Sigmoid colon (tissue), 7 donors: ENCODE measurements around the gene NKX6-1. TPM values are rescaled to one million over a fixed set of nuclear protein-coding genes. Genes with fewer than 3 reads are reported as not detected.

ENCODE experiments used
- DNase-seq: peaks from one replicate; pipeline ENCODE4 v3.0.0-alpha.2; 2019
- H3K27ac ChIP-seq, 4 donors: fragments of 200-600 bp; sonication (generic); one replicate each; pipeline ENCODE4 v1.5.1; 2016 to 2019; ENCODE audit warnings: mild to moderate bottlenecking in 1 of 4
- H3K27me3 ChIP-seq, 3 donors: fragments of 200-600 bp; sonication (generic); one replicate each; pipeline ENCODE4 v1.5.1; 2019; ENCODE audit warnings: mild to moderate bottlenecking in 1 of 3
- H3K36me3 ChIP-seq, 4 donors: fragments of 200-600 bp; sonication (generic); one replicate each; pipeline ENCODE4 v1.5.1; 2016 to 2019
- H3K4me1 ChIP-seq, 4 donors: fragments of 200-600 bp; sonication (generic); one replicate each; pipeline ENCODE4 v1.5.1; 2017 to 2019
- H3K4me3 ChIP-seq, 4 donors: fragments of 200-600 bp; sonication (generic); one replicate each; pipeline ENCODE4 v1.5.1; 2017 to 2019; ENCODE audit warnings: mild to moderate bottlenecking in 2 of 4, moderate library complexity in 1 of 4
- H3K9me3 ChIP-seq, 4 donors: fragments of 200-600 bp in 3 of 4; sonication (generic) in 3 of 4; one replicate each; pipeline versions ENCODE4 v1.5.1 to v1.6.1; 2013 to 2019
- CTCF ChIP-seq, 4 experiments: fragments of 450-650 bp in 3 of 4; fragments of 200-600 bp in 1 of 4; IDR thresholded peaks; one replicate each; pipeline ENCODE4 v1.5.1; 2016 to 2019; ENCODE audit warnings: antibody characterized with exemption in 4 of 4, mild to moderate bottlenecking in 3 of 4, moderate library complexity in 2 of 4
- EP300 ChIP-seq, 4 donors: sonication (generic); formaldehyde crosslinking; IDR thresholded peaks; one replicate each; pipeline ENCODE4 v1.6.1; 2017; ENCODE audit warnings: antibody characterized with exemption in 4 of 4
- POLR2A ChIP-seq, 2 donors: fragments of 450-650 bp; IDR thresholded peaks; one replicate each; pipeline ENCODE4 v1.6.1; 2016; ENCODE audit warnings: antibody characterized with exemption in 2 of 2, mild to moderate bottlenecking in 2 of 2, moderate library complexity in 2 of 2
- POLR2AphosphoS5 ChIP-seq, 4 donors: sonication (generic); formaldehyde crosslinking; IDR thresholded peaks; one replicate each; pipeline ENCODE4 v1.6.1; 2017; ENCODE audit warnings: antibody characterized with exemption in 4 of 4
- WGBS, 2 donors: extraction: QIAGEN DNeasy Blood & Tissue Kit; methylation state at CpG; one replicate each; pipeline ENCODE4 v1.1.7; 2013; 5-methylcytosine and 5-hydroxymethylcytosine counted together
- intact Hi-C: fragments of 100-400 bp; cut with DNase I; formaldehyde crosslinking; loops from one replicate; pipeline ENCODE4 v1.15.1; 2023
- polyA plus RNA-seq, 3 donors: library from polyadenylated mRNA; stranded (reverse); fragments of 200-250 nt; gene quantifications; one replicate each; pipeline ENCODE4 v1.2.3, GENCODE V29; 2013
- total RNA-seq, 4 donors: library from RNA; depleted of rRNA; stranded (reverse); fragments of >200 nt; gene quantifications; one replicate each; pipeline ENCODE4 v1.1.0, GENCODE V29; 2016
- donor health status: healthy with polysubstance abuse.
- donor health status: Bipolar disorder and iron deficiency.
- donor health status: healthy.

Gene NKX6-1
- total and polyA plus RNA-seq, 7 donors, result 0.01 TPM; not detected in 6

GRCh38 chr4:84515075-84515474, 16.0 kb upstream of the NKX6-1 start:
- intact Hi-C loops, result no loop called here
- Histone ChIP-seq H3K4me3 (no peak overlapping the region), H3K4me1 (no peaks in the 10 kb centered on the region), H3K9me3 (no peaks in the 10 kb centered on the region), H3K27ac (no peak overlapping the region), H3K36me3 (no peaks in the 10 kb centered on the region), H3K27me3 (peaks cover 0 to 27% (median 0%) of the 10 kb centered on the region in 3 donors)
- DNase-seq, result no peak
- no peak for TF ChIP-seq POLR2AphosphoS5 (IDR thresholded peaks at IDR 0.05)
- 78 to 86% methylated on average over 2 of the region's 2 CpGs for WGBS, 2 donors

- Histone ChIP-seq H3K4me1 (no peaks in the 10 kb centered on the region), H3K9me3 (no peaks in the 10 kb centered on the region), H3K36me3 (no peaks in the 10 kb centered on the region), H3K4me3 (no peak overlapping the region), H3K27me3 (peaks cover 0 to 39% (median 0%) of the 10 kb centered on the region in 3 donors), H3K27ac (no peak overlapping the region)
- DNase-seq, result no peak
- WGBS, 2 donors, result 85 to 88% methylated on average over 5 of the region's 5 CpGs
- intact Hi-C loops, result no loop called here
- TF ChIP-seq CTCF (IDR thresholded peaks at IDR 0.05) (no peak), POLR2A (IDR thresholded peaks at IDR 0.05) (no peak), POLR2AphosphoS5 (IDR thresholded peaks at IDR 0.05) (no peak), EP300 (IDR thresholded peaks at IDR 0.05) (no peak)
These were observed 13.2 kb upstream of the NKX6-1 start for GRCh38 chr4:84512277-84512676.

- intact Hi-C loops, result no loop called here
- DNase-seq, result no peak
- WGBS, 2 donors, result 82 to 84% methylated on average over 3 of the region's 3 CpGs
These were observed 12.6 kb upstream of the NKX6-1 start for GRCh38 chr4:84511703-84512102.

GRCh38 chr4:84507941-84508340, 8.8 kb upstream of the NKX6-1 start:
- WGBS, 2 donors, result 72 to 78% methylated on average over 5 of the region's 5 CpGs
- Histone ChIP-seq H3K4me3 (no peak overlapping the region), H3K9me3 (no peaks in the 10 kb centered on the region), H3K27me3 (peaks cover 17 to 75% (median 36%) of the 10 kb centered on the region in 3 donors), H3K36me3 (no peaks in the 10 kb centered on the region), H3K27ac (peak overlapping the region in 1 of 4 donors; percentile 52), H3K4me1 (no peaks in the 10 kb centered on the region)
- TF ChIP-seq POLR2AphosphoS5 (IDR thresholded peaks at IDR 0.05) (no peak), EP300 (IDR thresholded peaks at IDR 0.05) (no peak), POLR2A (IDR thresholded peaks at IDR 0.05) (no peak), CTCF (IDR thresholded peaks at IDR 0.05) (no peak)
- intact Hi-C loops, result loop anchor here (10.0 kb wide), 1 partner anchor 863 kb away; no protein-coding TSS in a partner anchor
- no peak for DNase-seq

More at GRCh38 chr4:84511703-84512102, 12.6 kb upstream of the NKX6-1 start:
- H3K4me3 ChIP-seq, result no peak overlapping the region
- TF ChIP-seq CTCF (IDR thresholded peaks at IDR 0.05), result no peak
- TF ChIP-seq POLR2A (IDR thresholded peaks at IDR 0.05), result no peak
- TF ChIP-seq POLR2AphosphoS5 (IDR thresholded peaks at IDR 0.05), result no peak
- no peak for TF ChIP-seq EP300 (IDR thresholded peaks at IDR 0.05)
- H3K9me3 ChIP-seq, result no peaks in the 10 kb centered on the region
- H3K27ac ChIP-seq, result no peak overlapping the region
- H3K27me3 ChIP-seq, result peaks cover 0 to 45% (median 4%) of the 10 kb centered on the region in 3 donors
- H3K36me3 ChIP-seq, result no peaks in the 10 kb centered on the region
- no peaks in the 10 kb centered on the region for H3K4me1 ChIP-seq

- no peak for DNase-seq
- no peak for TF ChIP-seq POLR2AphosphoS5 (IDR thresholded peaks at IDR 0.05)
- TF ChIP-seq CTCF (IDR thresholded peaks at IDR 0.05), result no peak
- TF ChIP-seq POLR2A (IDR thresholded peaks at IDR 0.05), result no peak
- TF ChIP-seq EP300 (IDR thresholded peaks at IDR 0.05), result no peak
- Histone ChIP-seq H3K9me3 (no peaks in the 10 kb centered on the region), H3K36me3 (no peaks in the 10 kb centered on the region), H3K4me1 (peaks cover 0 to 2% (median 1%) of the 10 kb centered on the region in 4 donors), H3K27ac (peak overlapping the region in 1 of 4 donors; percentile 88), H3K4me3 (no peak overlapping the region), H3K27me3 (peaks cover 48 to 99% (median 67%) of the 10 kb centered on the region in 3 donors)
- intact Hi-C loops, result loop anchor here (10.0 kb wide), 1 partner anchor 860 kb away; no protein-coding TSS in a partner anchor
- 88 to 91% methylated on average over 2 of the region's 2 CpGs for WGBS, 2 donors
These were observed 5.7 kb upstream of the NKX6-1 start for GRCh38 chr4:84504821-84505220.
